BJ (cell line): ENCODE measurements around the gene MACROD1. TPM values are rescaled to one million over a fixed set of nuclear protein-coding genes. Genes with fewer than 3 reads are reported as not detected.

Source experiments
- CTCF ChIA-PET: fragments of 350-600 bp; formaldehyde crosslinking; extraction: SDS; loops from one replicate; lab custom pipeline; 2021; ENCODE audit warnings: antibody characterized with exemption, inconsistent platforms; lab: Yijun Ruan, JAX
- POLR2A ChIA-PET: fragments of 300-600 bp; sonication (Branson Sonifier 250); formaldehyde crosslinking; extraction: SDS; loops from one replicate; lab custom pipeline; 2021; ENCODE audit warnings: antibody characterized with exemption; lab: Charles Lee
- DNase-seq: peaks from one replicate; pipeline ENCODE4 v3.0.0-alpha.2; 2011; ENCODE audit warnings: low read depth
- H3K27me3 ChIP-seq: 2 replicates; pipeline ENCODE4 v1.6.0; 2011; ENCODE audit warnings: low read length; ENCODE audit not compliant: control insufficient read depth, insufficient read depth
- H3K36me3 ChIP-seq: 2 replicates; pipeline ENCODE4 v1.5.1; 2011; ENCODE audit warnings: low read length; ENCODE audit not compliant: control insufficient read depth, insufficient read depth
- H3K4me3 ChIP-seq: 2 replicates; pipeline ENCODE4 v1.5.1; 2011; ENCODE audit warnings: low read depth, mild to moderate bottlenecking, control low read depth, low read length
- polyA plus RNA-seq: library from polyadenylated mRNA; depleted of rRNA; stranded (reverse); fragments of >200 nt; gene quantifications from 2 replicates; pipeline ENCODE4 v1.2.3, GENCODE V29; 2011
- TF ChIP-seq, protein P1 (sequence below): IDR thresholded peaks from 2 replicates; pipeline ENCODE4 v1.5.1; 2011; ENCODE audit warnings: low read depth, mild to moderate bottlenecking, control low read depth, inconsistent platforms, low read length, moderate library complexity; ENCODE audit not compliant: insufficient read depth

The MACROD1 gene
- polyA plus RNA-seq, 1 experiment, result 12.4 TPM

DNA sequence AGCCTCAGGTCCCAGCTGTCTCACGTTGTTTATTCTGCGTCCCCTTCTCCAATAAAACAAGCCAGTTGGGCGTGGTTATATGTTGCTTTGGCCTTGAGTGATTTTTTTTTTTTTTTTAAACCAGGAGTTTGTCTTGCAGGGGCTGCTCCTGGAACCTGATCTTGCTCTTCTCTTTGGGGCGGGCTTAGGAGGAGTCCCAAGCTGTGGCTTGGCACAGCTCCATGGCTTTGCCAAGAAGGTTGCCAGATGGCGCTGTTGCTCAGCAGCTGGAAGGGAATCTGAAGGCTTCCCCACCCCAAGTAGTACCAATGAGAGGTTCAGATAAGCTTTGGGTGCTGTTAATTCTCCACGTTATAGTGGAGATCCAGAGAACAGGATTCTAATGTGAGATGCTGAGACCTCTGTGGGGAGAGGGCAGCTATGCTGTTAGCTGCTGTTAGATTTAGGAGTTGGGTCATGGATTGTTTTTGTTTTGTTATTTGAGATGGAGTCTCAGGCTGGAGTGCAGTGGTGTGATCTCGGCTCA, 38.6 kb upstream of the MACROD1 start:
- DNase-seq, result peak; percentile 73
- ChIA-PET POLR2A (interaction anchor here (0.6 kb wide), 2 partner anchors 12 to 13 kb away, joined by 3 to 4 read pairs; no protein-coding TSS in a partner anchor), CTCF (interaction anchor here (0.6 to 16.6 kb wide), 27 partner anchors 11 to 1559 kb away, joined by 3 to 229 read pairs (median 6); partner anchors contain the start of genes CATSPERZ, ESRRA, FKBP2 and PLCB3)
- H3K4me3 ChIP-seq, result no peak overlapping the region
- H3K36me3 ChIP-seq, result peaks cover 29% of the 10 kb centered on the region
- TF ChIP-seq, protein P1, sequence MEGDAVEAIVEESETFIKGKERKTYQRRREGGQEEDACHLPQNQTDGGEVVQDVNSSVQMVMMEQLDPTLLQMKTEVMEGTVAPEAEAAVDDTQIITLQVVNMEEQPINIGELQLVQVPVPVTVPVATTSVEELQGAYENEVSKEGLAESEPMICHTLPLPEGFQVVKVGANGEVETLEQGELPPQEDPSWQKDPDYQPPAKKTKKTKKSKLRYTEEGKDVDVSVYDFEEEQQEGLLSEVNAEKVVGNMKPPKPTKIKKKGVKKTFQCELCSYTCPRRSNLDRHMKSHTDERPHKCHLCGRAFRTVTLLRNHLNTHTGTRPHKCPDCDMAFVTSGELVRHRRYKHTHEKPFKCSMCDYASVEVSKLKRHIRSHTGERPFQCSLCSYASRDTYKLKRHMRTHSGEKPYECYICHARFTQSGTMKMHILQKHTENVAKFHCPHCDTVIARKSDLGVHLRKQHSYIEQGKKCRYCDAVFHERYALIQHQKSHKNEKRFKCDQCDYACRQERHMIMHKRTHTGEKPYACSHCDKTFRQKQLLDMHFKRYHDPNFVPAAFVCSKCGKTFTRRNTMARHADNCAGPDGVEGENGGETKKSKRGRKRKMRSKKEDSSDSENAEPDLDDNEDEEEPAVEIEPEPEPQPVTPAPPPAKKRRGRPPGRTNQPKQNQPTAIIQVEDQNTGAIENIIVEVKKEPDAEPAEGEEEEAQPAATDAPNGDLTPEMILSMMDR, result peak; percentile 82
- no peaks in the 10 kb centered on the region for H3K27me3 ChIP-seq

- H3K4me3 ChIP-seq, result no peak overlapping the region
- H3K27me3 ChIP-seq, result no peaks in the 10 kb centered on the region
- TF ChIP-seq, protein P1, result no peak
- H3K36me3 ChIP-seq, result peaks cover 29% of the 10 kb centered on the region
- POLR2A ChIA-PET, result interaction anchor here (0.6 kb wide), 1 partner anchor 12 kb away, joined by 4 read pairs; no protein-coding TSS in a partner anchor
- CTCF ChIA-PET, result interaction anchor here (0.6 to 16.6 kb wide), 25 partner anchors 10 to 202 kb away, joined by 3 to 229 read pairs (median 6); partner anchors contain the start of genes CATSPERZ, ESRRA, FKBP2 and PLCB3
- no peak for DNase-seq
These were observed 38.1 kb upstream of the MACROD1 start for GRCh38 chr11:64204080-64204440.

DNA sequence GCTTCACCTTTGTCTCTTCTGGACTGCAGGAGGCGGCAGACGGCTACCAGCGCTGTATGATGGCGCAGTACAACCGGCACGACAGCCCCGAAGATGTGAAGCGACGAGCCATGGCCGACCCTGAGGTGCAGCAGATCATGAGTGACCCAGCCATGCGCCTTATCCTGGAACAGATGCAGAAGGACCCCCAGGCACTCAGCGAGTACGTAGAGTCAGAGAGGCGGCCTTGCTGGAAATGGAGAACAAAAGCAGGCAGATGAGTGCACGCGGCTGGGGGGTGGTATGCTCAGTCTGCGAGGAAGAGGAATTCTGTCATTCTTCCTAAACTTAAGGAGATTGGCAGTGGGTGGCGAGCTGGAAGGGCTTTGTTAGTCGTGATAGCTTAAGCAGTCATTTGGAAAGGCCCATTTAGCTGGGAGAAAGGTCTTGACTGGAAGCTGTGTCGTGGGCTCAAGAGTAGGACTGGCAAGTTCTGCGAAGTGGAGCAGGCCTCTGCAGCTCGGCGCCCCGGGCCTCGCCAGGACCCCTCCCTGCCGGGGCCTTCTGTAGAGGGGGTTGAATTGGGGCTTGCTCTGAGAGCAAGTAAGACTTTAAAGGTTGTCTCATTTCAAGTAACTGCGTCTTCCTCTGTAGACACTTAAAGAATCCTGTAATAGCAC, 37.6 kb upstream of the MACROD1 start:
- peaks cover 29% of the 10 kb centered on the region for H3K36me3 ChIP-seq
- no peak for DNase-seq
- H3K4me3 ChIP-seq, result no peak overlapping the region
- CTCF ChIA-PET, result interaction anchor here (0.6 to 16.6 kb wide), 15 partner anchors 10 to 193 kb away, joined by 3 to 229 read pairs (median 9); partner anchors contain the start of genes CATSPERZ, ESRRA, PLCB3 and PPP1R14B
- POLR2A ChIA-PET, result no interaction called here
- H3K27me3 ChIP-seq, result no peaks in the 10 kb centered on the region
- TF ChIP-seq, protein P1, result no peak

DNA sequence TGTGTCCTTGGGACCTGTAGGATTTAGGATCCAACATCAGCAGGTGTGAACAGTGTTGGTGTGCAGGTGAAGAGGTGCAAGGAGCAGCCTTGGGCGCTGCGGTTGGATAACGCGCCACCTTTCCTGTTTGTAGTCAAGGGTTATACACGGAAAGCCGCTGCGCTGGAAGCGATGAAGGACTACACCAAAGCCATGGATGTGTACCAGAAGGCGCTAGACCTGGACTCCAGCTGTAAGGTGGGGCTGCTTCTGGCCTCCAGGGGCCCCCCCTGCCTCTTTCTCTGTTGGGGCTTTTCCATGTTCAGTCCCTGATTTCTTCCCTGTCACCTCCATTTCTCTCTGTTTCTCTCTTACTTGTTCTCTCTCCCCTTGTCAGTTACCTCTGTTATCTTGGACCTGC, 37.1 kb upstream of the MACROD1 start:
- TF ChIP-seq, protein P1, result no peak
- Histone ChIP-seq H3K27me3 (no peaks in the 10 kb centered on the region), H3K36me3 (peaks cover 29% of the 10 kb centered on the region), H3K4me3 (no peak overlapping the region)
- POLR2A ChIA-PET, result no interaction called here
- DNase-seq, result no peak
- CTCF ChIA-PET, result interaction anchor here (0.6 to 16.6 kb wide), 5 partner anchors 9 to 100 kb away, joined by 3 to 229 read pairs (median 6); partner anchors contain the start of genes CATSPERZ and ESRRA

DNA sequence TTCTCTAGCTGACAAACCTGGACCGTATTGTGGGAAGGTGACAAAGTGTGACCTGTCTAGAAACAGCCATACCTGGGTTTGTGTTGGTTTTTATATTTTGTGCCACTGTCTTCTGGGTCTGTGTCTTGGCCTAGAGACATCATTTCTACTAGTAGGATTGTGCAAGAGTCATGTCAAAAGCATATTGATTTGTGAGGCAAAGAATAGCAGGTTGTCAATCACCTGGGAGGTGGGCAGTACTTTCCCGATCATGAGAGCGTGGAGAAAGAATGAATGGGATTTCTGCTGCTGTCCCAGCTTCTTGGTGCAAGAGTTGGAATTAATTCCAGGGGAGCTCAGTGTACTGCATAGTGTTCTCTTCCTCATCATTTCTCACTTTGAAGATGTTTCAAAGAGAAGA, 35.6 kb upstream of the MACROD1 start:
- Histone ChIP-seq H3K27me3 (no peaks in the 10 kb centered on the region), H3K4me3 (no peak overlapping the region), H3K36me3 (peaks cover 36% of the 10 kb centered on the region)
- CTCF ChIA-PET, result interaction anchor here (16.6 kb wide), 1 partner anchor 101 kb away, joined by 229 read pairs; the partner anchor contains the start of genes CATSPERZ and ESRRA
- POLR2A ChIA-PET, result no interaction called here
- DNase-seq, result no peak
- TF ChIP-seq, protein P1, result no peak
